Ovary (tissue), 9 donors: ENCODE measurements around the gene ALDH1A1. TPM values are rescaled to one million over a fixed set of nuclear protein-coding genes. Genes with fewer than 3 reads are reported as not detected.

Experiments used
- DNase-seq, 5 donors: peaks; one replicate each; pipeline ENCODE4 v3.0.0-alpha.2; 2019 to 2020
- H3K27ac ChIP-seq, 2 donors: fragments of 200-600 bp; one replicate each; pipeline versions ENCODE4 v1.5.1 to v1.8.0; 2019 to 2022
- H3K27me3 ChIP-seq: fragments of 200-600 bp; one replicate; pipeline ENCODE4 v1.8.0; 2022
- H3K36me3 ChIP-seq: fragments of 200-600 bp; sonication (generic); one replicate; pipeline ENCODE4 v1.5.1; 2019
- H3K4me1 ChIP-seq: one replicate; pipeline ENCODE4 v1.8.1; 2013; ENCODE audit warnings: mild to moderate bottlenecking, moderate library complexity; ENCODE audit not compliant: insufficient read depth
- H3K4me3 ChIP-seq: fragments of 200-600 bp; sonication (generic); one replicate; pipeline ENCODE4 v1.5.1; 2017
- H3K9me3 ChIP-seq, 2 donors: fragments of 200-600 bp in 1 of 2; sonication (generic) in 1 of 2; one replicate each; pipeline versions ENCODE4 v1.5.1 to v1.8.1; 2013 to 2019; ENCODE audit warnings: mild to moderate bottlenecking in 1 of 2, moderate library complexity in 1 of 2
- EP300 ChIP-seq: sonication (generic); formaldehyde crosslinking; IDR thresholded peaks from one replicate; pipeline ENCODE4 v1.6.1; 2017; ENCODE audit warnings: antibody characterized with exemption
- POLR2A ChIP-seq: fragments of 450-650 bp; IDR thresholded peaks from one replicate; pipeline ENCODE4 v1.6.1; 2017; ENCODE audit warnings: antibody characterized with exemption, mild to moderate bottlenecking, moderate library complexity
- WGBS, 3 donors: extraction: QIAGEN DNeasy Blood & Tissue Kit in 1 of 3; methylation state at CpG; one replicate each; pipeline versions ENCODE4 v1.1.5 to v1.1.7; 2013 to 2017; 5-methylcytosine and 5-hydroxymethylcytosine counted together
- intact Hi-C, 4 donors: fragments of 100-400 bp; cut with DNase I; formaldehyde crosslinking; loops; one replicate each; pipeline versions ENCODE4 v1.11.0 to v1.15.1; 2022 to 2023
- polyA plus RNA-seq, 2 donors: library from polyadenylated mRNA; stranded (reverse); fragments of 200-250 nt in 1 of 2; fragments of 350-450 nt in 1 of 2; fragmentation: Illumina TruSeq in 1 of 2; extraction: RNeasy Lipid Tissue Mini Kit (QIAGEN cat#74804) in 1 of 2; gene quantifications; one replicate each; pipeline ENCODE4 v1.2.3, GENCODE V29; 2013 to 2014
- total RNA-seq, 7 donors: library from RNA; depleted of rRNA in 2 of 7; stranded (reverse); fragments of >200 nt in 2 of 7; fragmentation: NEBNext Ultra II Directional in 3 of 7; extraction: Animal tissue kit (Norgen Biotek cat#: 25700) in 3 of 7; gene quantifications; one replicate each; pipeline versions ENCODE4 v1.1.0 to v1.2.4, GENCODE V29; 2016 to 2023
- TF ChIP-seq, protein P1 (sequence below), 3 donors: fragments of 450-650 bp in 2 of 3; fragments of 200-600 bp in 1 of 3; IDR thresholded peaks; one replicate each; pipeline versions ENCODE4 v1.5.1 to v1.8.0; 2016 to 2022; ENCODE audit warnings: antibody characterized with exemption in 3 of 3, mild to moderate bottlenecking in 1 of 3
- donor health status: DM: no; HTN: no; CAD: no; lungs with moderate emphysema.
- donor health status: DM: no; HTN: no; CAD: no.
- donor health status: Bipolar disorder and iron deficiency.
- donor health status: DM: yes; HTN: yes; CAD: no.
- donor health status: DM: no; HTN: no; CAD: no.
- donor health status: DM: yes; HTN: yes; CAD: no.

ALDH1A1 gene
- total and polyA plus RNA-seq, 9 donors, result 116 to 301 (median 184) TPM

DNA sequence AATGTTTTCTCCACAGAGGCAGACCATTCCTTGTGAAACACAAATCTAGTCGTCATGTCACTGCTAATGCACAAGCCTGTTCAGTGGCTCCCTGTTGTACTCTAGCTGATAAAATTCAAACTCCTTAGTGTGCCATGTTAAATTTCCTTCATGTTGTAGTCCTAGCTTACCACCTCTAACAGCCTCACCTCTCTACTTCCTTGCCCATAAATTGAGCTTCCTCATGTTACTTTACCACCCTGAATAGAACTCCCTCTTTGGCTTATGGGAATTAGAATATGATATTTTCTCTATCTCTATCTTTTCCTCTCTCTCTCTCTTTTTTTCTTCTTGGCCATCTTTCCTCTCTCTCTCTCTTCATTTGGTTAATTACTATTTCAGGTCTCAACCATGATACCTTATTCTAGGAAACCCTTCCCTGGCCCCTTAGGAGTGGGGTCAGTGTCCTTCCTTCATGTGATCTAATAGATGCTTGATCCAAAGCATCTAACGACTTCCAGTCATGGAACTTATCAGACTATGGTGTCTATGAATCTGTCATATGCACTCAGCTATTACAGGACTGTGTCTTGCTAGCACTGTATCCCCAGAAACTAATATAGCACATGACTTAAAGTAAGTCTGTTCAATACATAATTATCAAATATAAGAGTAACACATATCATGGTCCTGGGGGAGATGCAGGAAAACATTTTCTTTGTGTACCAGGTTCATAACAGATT lies 31.5 kb upstream of the ALDH1A1 start:
- intact Hi-C loops, result no loop called here
- H3K4me3 ChIP-seq, result no peak overlapping the region
- no peak for DNase-seq
- no peaks in the 10 kb centered on the region for H3K4me1 ChIP-seq
- no peak for TF ChIP-seq POLR2A
- no peak for TF ChIP-seq EP300
- TF ChIP-seq, protein P1, sequence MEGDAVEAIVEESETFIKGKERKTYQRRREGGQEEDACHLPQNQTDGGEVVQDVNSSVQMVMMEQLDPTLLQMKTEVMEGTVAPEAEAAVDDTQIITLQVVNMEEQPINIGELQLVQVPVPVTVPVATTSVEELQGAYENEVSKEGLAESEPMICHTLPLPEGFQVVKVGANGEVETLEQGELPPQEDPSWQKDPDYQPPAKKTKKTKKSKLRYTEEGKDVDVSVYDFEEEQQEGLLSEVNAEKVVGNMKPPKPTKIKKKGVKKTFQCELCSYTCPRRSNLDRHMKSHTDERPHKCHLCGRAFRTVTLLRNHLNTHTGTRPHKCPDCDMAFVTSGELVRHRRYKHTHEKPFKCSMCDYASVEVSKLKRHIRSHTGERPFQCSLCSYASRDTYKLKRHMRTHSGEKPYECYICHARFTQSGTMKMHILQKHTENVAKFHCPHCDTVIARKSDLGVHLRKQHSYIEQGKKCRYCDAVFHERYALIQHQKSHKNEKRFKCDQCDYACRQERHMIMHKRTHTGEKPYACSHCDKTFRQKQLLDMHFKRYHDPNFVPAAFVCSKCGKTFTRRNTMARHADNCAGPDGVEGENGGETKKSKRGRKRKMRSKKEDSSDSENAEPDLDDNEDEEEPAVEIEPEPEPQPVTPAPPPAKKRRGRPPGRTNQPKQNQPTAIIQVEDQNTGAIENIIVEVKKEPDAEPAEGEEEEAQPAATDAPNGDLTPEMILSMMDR (IDR thresholded peaks at IDR 0.05), result no peak
- WGBS, 3 donors, result 71 to 82% (median 77%) methylated on average over 2 of the region's 2 CpGs
- H3K27ac ChIP-seq, result no peak overlapping the region
- no peaks in the 10 kb centered on the region for H3K9me3 ChIP-seq
- H3K27me3 ChIP-seq, result no peaks in the 10 kb centered on the region
- H3K36me3 ChIP-seq, result no peaks in the 10 kb centered on the region

DNA sequence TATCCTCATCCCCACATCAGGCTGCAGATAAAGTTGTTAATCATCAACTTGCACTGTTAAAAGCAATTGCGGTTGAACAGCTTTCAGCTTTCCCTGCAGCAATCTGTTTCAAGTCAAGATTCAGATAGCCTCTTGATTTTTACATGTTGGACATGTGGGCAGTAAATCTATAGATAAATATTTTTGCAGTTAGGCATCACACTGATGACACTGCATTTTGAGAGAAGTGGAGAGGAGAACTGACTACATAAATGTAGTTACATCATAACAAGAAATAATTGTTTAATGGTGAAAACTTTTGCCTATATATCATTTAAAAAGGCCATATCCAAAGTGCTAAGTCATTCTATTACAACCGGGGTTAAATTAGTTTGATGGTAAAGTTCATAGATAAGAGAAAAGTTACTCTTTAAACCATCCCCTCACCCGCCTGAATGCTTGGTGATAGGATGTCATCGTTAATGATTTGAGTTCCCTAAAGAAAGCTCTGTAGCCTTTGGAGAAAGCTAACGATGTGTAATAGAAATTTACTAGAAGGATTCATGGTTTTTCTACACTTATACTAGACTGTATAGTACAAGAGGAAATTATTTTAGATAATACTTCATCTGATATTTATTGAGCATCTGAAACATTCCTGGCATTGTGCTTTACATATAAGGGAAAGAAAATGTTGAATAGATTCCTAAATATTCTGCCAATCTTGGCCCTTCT lies 30.8 kb upstream of the ALDH1A1 start:
- intact Hi-C loops, result no loop called here
- DNase-seq, result no peak
- TF ChIP-seq POLR2A (no peak), EP300 (no peak)
- TF ChIP-seq, protein P1 (IDR thresholded peaks at IDR 0.05), result no peak
- Histone ChIP-seq H3K27ac (no peak overlapping the region), H3K4me3 (no peak overlapping the region), H3K27me3 (no peaks in the 10 kb centered on the region), H3K36me3 (no peaks in the 10 kb centered on the region), H3K9me3 (no peaks in the 10 kb centered on the region), H3K4me1 (no peaks in the 10 kb centered on the region)
- 60 to 67% (median 62%) methylated on average over 5 of the region's 5 CpGs for WGBS, 3 donors

DNA sequence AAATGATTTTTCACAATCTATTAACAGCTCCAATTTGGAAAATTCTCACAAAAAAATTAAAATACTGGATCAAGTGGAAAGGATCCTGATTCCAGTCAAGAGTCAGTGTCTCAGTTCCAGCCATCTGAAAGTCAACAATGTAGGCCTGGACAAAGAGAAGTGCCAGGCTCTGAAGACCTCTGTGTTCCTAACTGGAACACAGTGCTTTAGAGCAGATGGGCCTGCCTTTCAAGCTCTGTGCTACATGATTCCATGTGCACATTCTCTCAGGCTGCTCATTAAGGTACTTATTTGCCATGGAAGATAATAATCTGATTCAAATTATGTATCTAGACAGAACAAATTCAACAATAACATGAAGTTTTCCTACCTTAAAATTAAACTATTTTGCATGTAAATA lies 30.2 kb upstream of the ALDH1A1 start:
- DNase-seq, result no peak
- Histone ChIP-seq H3K36me3 (no peaks in the 10 kb centered on the region), H3K9me3 (no peaks in the 10 kb centered on the region), H3K4me3 (no peak overlapping the region), H3K4me1 (no peaks in the 10 kb centered on the region), H3K27me3 (no peaks in the 10 kb centered on the region), H3K27ac (no peak overlapping the region)
- intact Hi-C loops, result no loop called here
- TF ChIP-seq, protein P1 (IDR thresholded peaks at IDR 0.05), result no peak

DNA sequence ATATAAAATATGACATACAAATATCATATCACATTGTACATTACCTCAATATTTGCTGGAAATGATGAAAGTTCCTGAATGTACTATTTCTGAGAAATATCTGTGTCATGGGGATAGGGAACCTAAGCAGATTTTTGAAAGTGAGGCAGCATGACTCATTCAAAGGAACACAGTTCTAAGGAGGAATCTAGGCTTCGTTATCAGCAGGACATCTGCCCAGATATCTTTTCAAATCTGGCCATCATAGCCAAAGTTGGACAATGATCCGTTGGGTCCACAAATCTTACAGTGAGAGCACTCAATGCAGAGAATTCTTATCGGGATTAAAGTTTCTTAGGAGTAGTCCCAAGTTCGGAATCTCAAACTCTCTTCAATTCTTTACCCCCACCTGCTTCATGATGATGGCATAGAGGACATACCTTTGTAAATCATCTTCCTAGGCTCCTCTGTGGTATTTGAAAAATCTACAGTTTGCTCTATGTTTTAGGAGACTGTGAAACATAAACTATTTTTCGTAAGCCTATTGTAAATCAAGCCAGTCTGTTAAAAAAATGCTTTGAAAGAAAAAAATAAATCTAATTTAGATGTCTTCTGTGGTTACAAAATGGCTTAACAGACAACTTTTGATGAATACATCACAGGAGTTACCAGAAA lies 29.4 kb upstream of the ALDH1A1 start:
- no peak overlapping the region for H3K27ac ChIP-seq
- TF ChIP-seq POLR2A (no peak), EP300 (no peak)
- H3K9me3 ChIP-seq, result no peaks in the 10 kb centered on the region
- no peaks in the 10 kb centered on the region for H3K27me3 ChIP-seq
- 85 to 87% (median 87%) methylated on average over 5 of the region's 5 CpGs for whole genome bisulfite sequencing, 3 donors
- DNase-seq, result no peak
- no peaks in the 10 kb centered on the region for H3K4me1 ChIP-seq
- H3K4me3 ChIP-seq, result no peak overlapping the region
- intact Hi-C loops, result no loop called here
- H3K36me3 ChIP-seq, result no peaks in the 10 kb centered on the region

DNA sequence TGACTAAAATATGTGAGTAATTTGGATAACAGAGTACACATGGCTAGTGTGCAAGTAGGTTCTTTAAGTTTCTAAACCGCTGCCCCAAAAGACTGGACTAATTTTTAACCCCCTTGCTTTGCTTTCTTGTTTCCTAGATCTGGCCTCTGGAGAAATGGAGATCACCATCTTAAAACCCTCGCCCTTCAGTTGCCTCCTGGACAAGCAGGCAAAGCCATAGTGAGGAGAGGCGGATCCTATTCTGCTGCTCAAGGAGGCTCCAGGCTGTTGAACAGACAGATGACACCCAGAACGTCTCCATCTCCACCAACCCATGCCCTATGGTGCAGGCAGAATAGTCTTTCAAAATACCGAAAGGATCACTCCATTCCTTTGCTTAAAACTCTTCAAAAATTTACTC lies 28.6 kb upstream of the ALDH1A1 start:
- no peaks in the 10 kb centered on the region for H3K4me1 ChIP-seq
- 93 to 99% (median 95%) methylated on average over 5 of the region's 5 CpGs for WGBS, 3 donors
- H3K36me3 ChIP-seq, result no peaks in the 10 kb centered on the region
- H3K9me3 ChIP-seq, result no peaks in the 10 kb centered on the region
- DNase-seq, result no peak
- no peak overlapping the region for H3K27ac ChIP-seq
- no peaks in the 10 kb centered on the region for H3K27me3 ChIP-seq
- intact Hi-C loops, result no loop called here
- no peak overlapping the region for H3K4me3 ChIP-seq
- TF ChIP-seq EP300, result no peak
- TF ChIP-seq, protein P1 (IDR thresholded peaks at IDR 0.05), result no peak
- TF ChIP-seq POLR2A, result no peak
